ENCODE data around the gene LEF1. TPM values are rescaled to one million over a fixed set of nuclear protein-coding genes. Genes with fewer than 3 reads are reported as not detected.

LEF1 gene
- total RNA-seq, 2 experiments from 2014 or later, result 281 to 309 TPM

DNA sequence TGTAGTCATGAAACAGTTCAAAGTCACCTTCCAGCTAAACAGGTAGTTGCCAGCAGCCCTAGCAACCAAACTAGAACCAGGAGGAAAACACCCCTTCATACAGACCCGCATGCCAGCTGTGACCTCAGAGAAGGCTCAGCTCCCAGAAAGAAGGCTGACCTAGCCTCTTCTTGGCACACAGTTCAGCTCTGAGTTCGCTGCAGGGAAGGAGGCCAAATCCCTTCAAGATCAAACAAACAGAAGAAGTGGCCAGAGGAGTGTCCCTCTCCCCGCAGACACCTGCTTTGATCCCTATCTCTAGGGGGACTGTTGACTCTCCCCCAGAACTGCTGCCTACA is 123.1 kb downstream of the LEF1 start:
- no peak for DNase-seq
- H3K4me3 Mint-ChIP-seq, result no peak overlapping the region
- POLR2A ChIA-PET, result interaction anchor here (1.0 kb wide), 1 partner anchor 10 kb away, joined by 4 read pairs; no protein-coding TSS in a partner anchor
- peaks cover 52% of the 10 kb centered on the region for H3K4me1 Mint-ChIP-seq
- H3K36me3 Mint-ChIP-seq, result peaks cover 32% of the 10 kb centered on the region
- no peaks in the 10 kb centered on the region for H3K27me3 Mint-ChIP-seq
- H3K9me3 Mint-ChIP-seq, result no peaks in the 10 kb centered on the region
- H3K27ac Mint-ChIP-seq, result peak overlapping the region; percentile 69
- ATAC-seq (ENCODE audit: low read depth), result no peak

DNA sequence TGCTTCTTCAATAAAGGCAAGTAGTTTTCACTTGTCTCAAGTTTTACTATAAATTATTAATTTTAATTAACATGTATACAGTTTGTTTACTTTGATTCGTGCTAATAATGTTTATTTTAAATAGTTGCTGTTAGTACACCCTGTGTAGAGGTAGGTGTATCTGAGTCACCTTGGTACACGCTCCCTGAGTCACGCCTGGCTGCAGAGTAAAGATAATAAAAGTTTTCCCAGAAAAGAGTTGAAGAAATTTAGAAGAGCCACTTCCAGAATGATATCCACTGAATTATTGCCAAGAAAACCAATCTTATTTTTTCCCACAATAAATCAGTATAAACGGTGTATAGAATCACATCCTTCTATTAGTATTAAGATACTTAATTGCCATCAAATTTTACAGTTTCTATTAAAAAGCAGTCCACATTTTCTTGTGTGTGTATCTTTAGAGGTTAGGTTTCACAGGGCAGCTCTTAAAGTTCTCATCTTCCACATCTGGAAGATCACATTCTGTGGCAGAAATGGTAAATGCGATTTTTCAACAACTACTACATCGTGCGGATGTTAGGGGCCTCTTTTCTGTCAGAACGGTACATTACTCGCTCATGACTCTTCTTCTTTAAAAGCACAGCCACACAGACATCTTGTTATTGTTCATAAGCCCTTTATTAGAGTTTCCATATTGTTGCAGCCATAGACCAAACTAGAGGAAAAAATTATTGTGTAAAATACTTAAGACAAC is 123.6 kb downstream of the LEF1 start:
- ATAC-seq (ENCODE audit: low read depth), result no peak
- Mint-ChIP-seq H3K9me3 (no peaks in the 10 kb centered on the region), H3K27me3 (no peaks in the 10 kb centered on the region), H3K4me3 (no peak overlapping the region), H3K27ac (peak overlapping the region; percentile 69), H3K36me3 (peaks cover 37% of the 10 kb centered on the region), H3K4me1 (peaks cover 47% of the 10 kb centered on the region)
- DNase-seq, result no peak
- POLR2A ChIA-PET, result interaction anchor here (1.0 to 1.9 kb wide), 2 partner anchors 9 kb away, joined by 4 to 6 read pairs; no protein-coding TSS in a partner anchor

DNA sequence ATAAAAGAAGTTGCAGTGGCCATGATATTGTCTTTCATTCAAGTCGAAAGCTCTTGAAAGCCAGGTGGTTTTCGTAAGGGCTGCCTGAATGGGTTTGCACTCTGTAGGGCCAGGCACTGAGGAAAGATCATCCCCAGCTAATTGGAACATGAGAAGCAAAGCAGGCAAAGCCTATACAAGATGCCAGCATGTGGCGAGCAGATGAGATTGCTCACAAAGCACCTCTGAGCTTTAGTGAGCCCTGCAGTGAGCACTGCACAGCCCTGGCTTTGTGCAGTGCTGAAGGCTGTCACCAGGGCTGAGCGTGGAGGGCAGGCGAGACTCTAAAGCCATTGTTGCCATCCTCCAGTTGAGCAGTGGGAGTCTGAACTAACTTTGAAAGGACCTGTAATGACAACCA is 125.2 kb downstream of the LEF1 start:
- peaks cover 36% of the 10 kb centered on the region for H3K4me1 Mint-ChIP-seq
- no peak for DNase-seq

DNA sequence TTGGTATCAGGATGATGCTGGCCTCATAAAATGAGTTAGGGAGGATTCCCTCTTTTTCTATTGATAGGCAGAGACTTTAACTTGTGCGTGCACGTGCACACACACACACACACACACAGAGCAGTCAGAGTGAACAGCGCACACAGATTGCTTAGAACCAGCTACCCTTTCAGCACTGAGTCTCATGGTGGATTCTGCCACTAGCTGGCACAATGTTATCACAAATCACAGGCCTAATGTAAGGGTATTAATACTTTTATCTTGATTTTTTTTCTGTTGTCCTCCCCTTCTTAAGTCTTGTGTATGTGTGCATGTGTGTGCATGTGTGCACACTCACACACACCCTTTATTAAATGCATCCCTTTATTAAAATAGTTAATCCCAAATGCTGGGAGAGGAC is 125.8 kb downstream of the LEF1 start:
- Mint-ChIP-seq H3K4me1 (peaks cover 36% of the 10 kb centered on the region), H3K27me3 (no peaks in the 10 kb centered on the region), H3K36me3 (peaks cover 23% of the 10 kb centered on the region), H3K27ac (peak overlapping the region; percentile 71), H3K4me3 (no peak overlapping the region), H3K9me3 (no peaks in the 10 kb centered on the region)
- ATAC-seq (ENCODE audit: low read depth) (peak; percentile 25), DNase-seq (no peak)
- POLR2A ChIA-PET, result interaction anchor here (1.4 to 1.9 kb wide), 3 partner anchors 7 to 38 kb away, joined by 3 to 7 read pairs (median 6); no protein-coding TSS in a partner anchor

More for the DNA sequence above, 125.2 kb downstream of the LEF1 start:
- no peaks in the 10 kb centered on the region for H3K9me3 Mint-ChIP-seq
- no peaks in the 10 kb centered on the region for H3K27me3 Mint-ChIP-seq
- POLR2A ChIA-PET, result interaction anchor here (0.9 to 1.9 kb wide), 4 partner anchors 8 to 101 kb away, joined by 3 to 7 read pairs (median 5); no protein-coding TSS in a partner anchor
- H3K4me3 Mint-ChIP-seq, result no peak overlapping the region
- peak; percentile 59 for ATAC-seq (ENCODE audit: low read depth)
- peaks cover 28% of the 10 kb centered on the region for H3K36me3 Mint-ChIP-seq
- H3K27ac Mint-ChIP-seq, result peak overlapping the region; percentile 71

DNA sequence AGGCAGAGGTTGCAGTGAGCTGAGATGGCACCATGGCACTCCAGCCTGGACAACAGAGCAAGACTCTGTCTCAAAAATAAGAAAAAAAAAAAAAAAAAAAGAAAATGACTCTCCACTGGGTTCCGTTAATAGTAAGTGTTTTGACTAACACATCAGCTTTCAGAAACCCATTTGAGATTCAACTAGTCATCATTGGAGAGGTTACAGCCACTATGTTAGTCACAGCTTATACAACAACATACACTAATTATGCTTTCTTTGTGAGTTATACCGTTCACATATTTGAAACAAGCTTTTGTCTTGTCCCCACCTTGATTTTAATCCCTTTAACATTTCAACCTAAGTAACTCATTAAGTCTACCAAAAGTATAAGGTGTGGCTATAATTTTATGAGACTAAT is 130.8 kb downstream of the LEF1 start:
- ATAC-seq (ENCODE audit: low read depth) (no peak), DNase-seq (no peak)
- POLR2A ChIA-PET, result interaction anchor here (0.7 to 1.0 kb wide), 3 partner anchors 13 to 226 kb away, joined by 3 to 8 read pairs (median 4); no protein-coding TSS in a partner anchor
- no peaks in the 10 kb centered on the region for H3K27me3 Mint-ChIP-seq
- H3K27ac Mint-ChIP-seq, result no peak overlapping the region
- H3K4me3 Mint-ChIP-seq, result no peak overlapping the region
- peaks cover 18% of the 10 kb centered on the region for H3K36me3 Mint-ChIP-seq
- no peaks in the 10 kb centered on the region for H3K9me3 Mint-ChIP-seq
- peaks cover 43% of the 10 kb centered on the region for H3K4me1 Mint-ChIP-seq

DNA sequence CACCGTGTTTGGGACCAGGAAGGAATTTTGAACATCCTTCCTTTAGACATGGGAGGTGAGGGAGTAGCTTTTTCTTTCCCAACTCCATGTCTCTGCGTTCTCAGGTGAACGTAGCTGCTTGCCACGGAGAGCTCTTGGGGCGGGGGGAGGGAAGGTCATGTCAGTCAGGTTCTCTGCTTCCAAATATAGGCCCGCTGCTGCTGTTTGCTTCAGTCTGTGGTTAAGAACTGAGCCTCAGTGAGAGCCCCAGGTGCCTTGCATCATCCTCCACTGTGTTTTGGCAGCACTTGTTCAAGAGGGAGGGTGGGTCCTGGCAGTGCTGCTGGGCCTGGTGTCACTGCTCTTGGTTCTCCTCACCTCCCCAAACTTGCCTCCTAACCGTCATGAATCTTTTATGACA is 132.5 kb downstream of the LEF1 start:
- H3K9me3 Mint-ChIP-seq, result no peaks in the 10 kb centered on the region
- H3K4me1 Mint-ChIP-seq, result peaks cover 47% of the 10 kb centered on the region
- POLR2A ChIA-PET, result interaction anchor here (0.5 to 1.9 kb wide), 18 partner anchors 8 to 577 kb away, joined by 3 to 13 read pairs (median 4); partner anchors contain the start of gene LEF1
- H3K27ac Mint-ChIP-seq, result peak overlapping the region; percentile 92
- peak; percentile 64 for DNase-seq
- peaks cover 26% of the 10 kb centered on the region for H3K36me3 Mint-ChIP-seq
- ATAC-seq (ENCODE audit: low read depth), result peak; percentile 96
- H3K4me3 Mint-ChIP-seq, result peak overlapping the region; percentile 80
- H3K27me3 Mint-ChIP-seq, result no peaks in the 10 kb centered on the region

DNA sequence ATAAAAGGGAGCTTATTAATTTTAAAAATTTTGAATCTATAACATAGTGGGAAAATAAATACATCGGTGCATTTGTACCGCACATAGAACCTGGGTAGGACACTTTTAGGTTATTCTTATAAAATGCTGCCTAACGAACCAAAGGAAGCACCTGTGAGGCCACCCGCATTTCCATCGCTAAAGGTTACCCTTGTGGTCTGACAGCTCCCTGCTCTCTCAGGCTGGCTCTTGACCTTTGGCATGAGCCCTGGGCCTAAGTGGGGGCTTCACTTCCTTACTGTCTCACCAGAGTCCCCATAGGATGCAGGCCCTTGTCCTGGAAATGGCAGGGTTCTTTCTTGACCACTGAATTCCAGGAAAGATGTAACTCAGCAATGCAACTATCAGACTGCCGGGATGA is 133.0 kb downstream of the LEF1 start:
- H3K27ac Mint-ChIP-seq, result peak overlapping the region; percentile 92
- peak overlapping the region; percentile 80 for H3K4me3 Mint-ChIP-seq
- DNase-seq, result no peak
- no peaks in the 10 kb centered on the region for H3K27me3 Mint-ChIP-seq
- no peak for ATAC-seq (ENCODE audit: low read depth)
- peaks cover 52% of the 10 kb centered on the region for H3K4me1 Mint-ChIP-seq
- H3K9me3 Mint-ChIP-seq, result no peaks in the 10 kb centered on the region
- H3K36me3 Mint-ChIP-seq, result peaks cover 26% of the 10 kb centered on the region
- POLR2A ChIA-PET, result interaction anchor here (0.5 to 1.9 kb wide), 20 partner anchors 8 to 577 kb away, joined by 3 to 13 read pairs (median 4); partner anchors contain the start of genes HADH and LEF1

DNA sequence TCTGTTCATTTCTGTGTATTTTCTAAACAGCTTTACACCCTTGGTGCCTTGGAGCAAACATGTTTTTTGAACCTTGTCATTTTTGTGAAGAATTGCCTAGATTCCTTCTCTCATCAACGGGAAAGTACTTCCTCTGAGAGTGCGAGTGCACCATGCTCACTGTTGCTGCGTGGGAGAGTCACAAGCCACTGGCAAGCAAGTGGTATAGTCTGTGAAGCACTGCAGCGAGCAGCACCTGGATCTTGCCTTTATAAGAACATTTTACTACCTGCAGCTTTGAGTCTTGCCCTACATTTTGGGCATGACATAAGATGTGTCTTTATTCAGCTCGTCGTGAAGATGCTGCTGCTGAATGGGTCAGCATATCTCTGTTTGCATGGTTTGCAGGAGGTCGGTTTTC is 134.2 kb downstream of the LEF1 start:
- Mint-ChIP-seq H3K27ac (peak overlapping the region; percentile 68), H3K27me3 (no peaks in the 10 kb centered on the region), H3K36me3 (peaks cover 23% of the 10 kb centered on the region), H3K4me1 (peaks cover 63% of the 10 kb centered on the region), H3K9me3 (no peaks in the 10 kb centered on the region), H3K4me3 (peak overlapping the region; percentile 71)
- POLR2A ChIA-PET, result interaction anchor here (1.0 to 1.5 kb wide), 2 partner anchors 78 to 134 kb away, joined by 3 read pairs; partner anchors contain the start of gene LEF1
- ATAC-seq (ENCODE audit: low read depth) (no peak), DNase-seq (no peak)

DNA sequence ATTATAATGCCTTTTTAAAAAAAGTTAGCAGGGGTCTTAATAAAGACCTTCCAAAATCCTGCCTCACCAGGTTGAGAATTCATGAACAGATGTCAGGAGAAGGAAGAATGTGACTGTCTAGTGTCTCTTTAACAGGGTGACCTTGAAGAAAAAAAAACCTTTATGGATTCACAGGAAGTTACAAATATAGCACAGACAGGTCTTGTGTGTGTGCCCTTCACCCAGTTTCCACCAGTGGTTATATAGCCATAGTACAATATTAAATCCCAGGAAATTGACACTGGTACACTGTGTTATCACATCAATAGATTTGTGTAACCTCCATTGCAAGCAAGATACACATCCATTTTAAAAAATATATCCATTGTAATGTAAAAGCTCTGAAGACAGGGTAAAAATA is 135.4 kb downstream of the LEF1 start:
- Mint-ChIP-seq H3K4me3 (no peak overlapping the region), H3K9me3 (no peaks in the 10 kb centered on the region), H3K4me1 (peaks cover 67% of the 10 kb centered on the region), H3K27me3 (no peaks in the 10 kb centered on the region), H3K36me3 (peaks cover 28% of the 10 kb centered on the region), H3K27ac (no peak overlapping the region)
- DNase-seq (no peak), ATAC-seq (ENCODE audit: low read depth) (no peak)
- POLR2A ChIA-PET, result interaction anchor here (1.5 to 2.6 kb wide), 3 partner anchors 119 to 539 kb away, joined by 3 to 7 read pairs (median 5); partner anchors contain the start of gene LEF1

GRCh38 chr4:108031427-108032083 is 137.2 kb downstream of the LEF1 start:
- Mint-ChIP-seq H3K27ac (peak overlapping the region; percentile 89), H3K4me3 (no peak overlapping the region), H3K9me3 (no peaks in the 10 kb centered on the region), H3K27me3 (no peaks in the 10 kb centered on the region), H3K4me1 (peaks cover 66% of the 10 kb centered on the region), H3K36me3 (peaks cover 34% of the 10 kb centered on the region)
- POLR2A ChIA-PET, result interaction anchor here (1.4 to 3.3 kb wide), 6 partner anchors 41 to 588 kb away, joined by 3 to 15 read pairs (median 7); partner anchors contain the start of gene RPL34
- ATAC-seq (ENCODE audit: low read depth), result no peak
- DNase-seq, result no peak

GRCh38 chr4:108030332-108030731 is 138.4 kb downstream of the LEF1 start:
- peak; percentile 79 for ATAC-seq (ENCODE audit: low read depth)
- peak; percentile 63 for DNase-seq
- H3K27me3 Mint-ChIP-seq, result no peaks in the 10 kb centered on the region
- H3K4me1 Mint-ChIP-seq, result peaks cover 56% of the 10 kb centered on the region
- H3K36me3 Mint-ChIP-seq, result peaks cover 33% of the 10 kb centered on the region
- H3K4me3 Mint-ChIP-seq, result peak overlapping the region; percentile 87
- peak overlapping the region; percentile 91 for H3K27ac Mint-ChIP-seq
- POLR2A ChIA-PET, result interaction anchor here (0.5 to 3.3 kb wide), 21 partner anchors 13 to 590 kb away, joined by 3 to 15 read pairs (median 5); partner anchors contain the start of genes LEF1 and RPL34
- no peaks in the 10 kb centered on the region for H3K9me3 Mint-ChIP-seq

GRCh38 chr4:108029731-108030130 is 139.0 kb downstream of the LEF1 start:
- Mint-ChIP-seq H3K36me3 (peaks cover 36% of the 10 kb centered on the region), H3K9me3 (no peaks in the 10 kb centered on the region), H3K27ac (peak overlapping the region; percentile 91), H3K27me3 (no peaks in the 10 kb centered on the region), H3K4me1 (peaks cover 52% of the 10 kb centered on the region), H3K4me3 (peak overlapping the region; percentile 87)
- no peak for DNase-seq
- ATAC-seq (ENCODE audit: low read depth), result peak; percentile 49
- POLR2A ChIA-PET, result interaction anchor here (0.9 to 3.3 kb wide), 21 partner anchors 14 to 590 kb away, joined by 3 to 15 read pairs (median 5); partner anchors contain the start of genes LEF1 and RPL34
